Measurements from ENCODE around the gene RECQL5. TPM values are rescaled to one million over a fixed set of nuclear protein-coding genes. Genes with fewer than 3 reads are reported as not detected.
A peak's percentile ranks its signal among the peaks of the same experiment; 100 is the strongest.

RECQL5 gene
- total and polyA plus RNA-seq, 7 donors, result 5.1 to 30.1 (median 11.1) TPM

GRCh38 chr17:75676461-75676860 lies 9.5 kb upstream of the RECQL5 start:
- Histone ChIP-seq H3K4me1 (peaks cover 0 to 21% (median 14%) of the 10 kb centered on the region in 4 donors), H3K36me3 (peaks cover 7 to 63% (median 15%) of the 10 kb centered on the region in 4 donors), H3K4me3 (no peak overlapping the region), H3K27ac (no peak overlapping the region), H3K9me3 (no peaks in the 10 kb centered on the region), H3K27me3 (no peaks in the 10 kb centered on the region)
- TF ChIP-seq EP300 (IDR thresholded peaks at IDR 0.05) (no peak), POLR2AphosphoS5 (IDR thresholded peaks at IDR 0.05) (no peak), POLR2A (IDR thresholded peaks at IDR 0.05) (no peak)
- intact Hi-C loops (cut with DNase I), result no loop called here
- no peak for DNase-seq
- 68 to 86% methylated on average over 3 of the region's 3 CpGs for WGBS, 2 donors

DNA sequence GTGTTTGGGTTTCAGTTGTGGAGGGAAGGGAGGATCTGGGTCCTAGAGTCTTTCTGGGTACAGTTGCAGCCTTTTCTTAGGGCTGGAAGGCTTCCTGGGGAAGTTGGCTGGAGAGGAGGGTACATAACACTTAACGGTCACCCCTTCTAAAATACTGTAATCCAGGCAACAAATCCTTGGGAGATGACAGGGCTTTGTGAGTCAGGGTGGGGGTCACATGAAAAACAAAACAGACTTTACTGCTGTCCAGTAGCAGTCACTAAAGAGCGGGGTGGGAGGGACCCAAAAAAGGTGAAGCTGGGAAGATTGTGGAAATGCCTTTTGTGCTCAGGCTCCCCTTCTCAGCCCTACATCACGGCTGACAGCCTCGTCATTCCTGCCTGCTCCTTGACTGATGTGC lies 6.5 kb upstream of the RECQL5 start:
- Histone ChIP-seq H3K9me3 (no peaks in the 10 kb centered on the region), H3K27ac (no peak overlapping the region), H3K36me3 (peaks cover 10 to 76% (median 29%) of the 10 kb centered on the region in 4 donors), H3K4me3 (no peak overlapping the region), H3K4me1 (peaks cover 0 to 26% (median 9%) of the 10 kb centered on the region in 4 donors), H3K27me3 (no peaks in the 10 kb centered on the region)
- intact Hi-C loops (cut with DNase I), result no loop called here
- TF ChIP-seq POLR2A (IDR thresholded peaks at IDR 0.05) (no peak), POLR2AphosphoS5 (IDR thresholded peaks at IDR 0.05) (no peak), EP300 (IDR thresholded peaks at IDR 0.05) (no peak)
- TF ChIP-seq, protein P1, sequence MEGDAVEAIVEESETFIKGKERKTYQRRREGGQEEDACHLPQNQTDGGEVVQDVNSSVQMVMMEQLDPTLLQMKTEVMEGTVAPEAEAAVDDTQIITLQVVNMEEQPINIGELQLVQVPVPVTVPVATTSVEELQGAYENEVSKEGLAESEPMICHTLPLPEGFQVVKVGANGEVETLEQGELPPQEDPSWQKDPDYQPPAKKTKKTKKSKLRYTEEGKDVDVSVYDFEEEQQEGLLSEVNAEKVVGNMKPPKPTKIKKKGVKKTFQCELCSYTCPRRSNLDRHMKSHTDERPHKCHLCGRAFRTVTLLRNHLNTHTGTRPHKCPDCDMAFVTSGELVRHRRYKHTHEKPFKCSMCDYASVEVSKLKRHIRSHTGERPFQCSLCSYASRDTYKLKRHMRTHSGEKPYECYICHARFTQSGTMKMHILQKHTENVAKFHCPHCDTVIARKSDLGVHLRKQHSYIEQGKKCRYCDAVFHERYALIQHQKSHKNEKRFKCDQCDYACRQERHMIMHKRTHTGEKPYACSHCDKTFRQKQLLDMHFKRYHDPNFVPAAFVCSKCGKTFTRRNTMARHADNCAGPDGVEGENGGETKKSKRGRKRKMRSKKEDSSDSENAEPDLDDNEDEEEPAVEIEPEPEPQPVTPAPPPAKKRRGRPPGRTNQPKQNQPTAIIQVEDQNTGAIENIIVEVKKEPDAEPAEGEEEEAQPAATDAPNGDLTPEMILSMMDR (IDR thresholded peaks at IDR 0.05), result no peak
- 89% methylated on average over 4 of the region's 4 CpGs for WGBS, 2 donors
- DNase-seq, result no peak

GRCh38 chr17:75672011-75672410 lies 5.1 kb upstream of the RECQL5 start:
- Histone ChIP-seq H3K4me3 (no peak overlapping the region), H3K27me3 (no peaks in the 10 kb centered on the region), H3K36me3 (peaks cover 6 to 74% (median 29%) of the 10 kb centered on the region in 4 donors), H3K4me1 (peaks cover 0 to 35% (median 19%) of the 10 kb centered on the region in 4 donors), H3K27ac (no peak overlapping the region), H3K9me3 (no peaks in the 10 kb centered on the region)
- intact Hi-C loops (cut with DNase I), result no loop called here
- DNase-seq, result no peak
- TF ChIP-seq, protein P1 (IDR thresholded peaks at IDR 0.05), result no peak
- no peak for TF ChIP-seq EP300 (IDR thresholded peaks at IDR 0.05)
- TF ChIP-seq POLR2A (IDR thresholded peaks at IDR 0.05), result no peak
- no peak for TF ChIP-seq POLR2AphosphoS5 (IDR thresholded peaks at IDR 0.05)
- WGBS, 2 donors, result 95 to 97% methylated on average over 5 of the region's 5 CpGs

DNA sequence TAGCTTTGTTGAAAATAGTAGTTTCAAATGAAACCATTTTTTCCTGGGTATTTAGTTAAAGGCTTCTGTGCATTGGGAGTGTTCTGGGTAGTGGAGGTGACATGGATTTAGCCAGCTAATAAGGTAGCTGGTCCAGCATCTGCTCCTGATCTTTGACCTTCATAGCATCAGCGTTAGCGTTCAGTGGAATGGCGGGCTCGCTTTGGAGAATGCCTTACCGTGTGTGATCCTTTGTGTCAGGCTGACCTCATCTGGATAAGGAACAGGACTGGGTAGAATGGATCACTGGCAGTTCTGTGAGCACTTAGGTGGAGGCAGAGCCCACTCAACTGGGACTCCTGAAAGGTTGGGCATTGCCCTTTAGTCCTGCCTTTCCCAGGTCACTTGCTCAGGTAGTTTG lies 3.9 kb upstream of the RECQL5 start:
- H3K27me3 ChIP-seq, result no peaks in the 10 kb centered on the region
- H3K9me3 ChIP-seq, result no peaks in the 10 kb centered on the region
- 77 to 87% methylated on average over 5 of the region's 5 CpGs for WGBS, 2 donors
- H3K27ac ChIP-seq, result no peak overlapping the region
- H3K36me3 ChIP-seq, result peaks cover 6 to 66% (median 29%) of the 10 kb centered on the region in 4 donors
- no peak for DNase-seq
- H3K4me1 ChIP-seq, result peaks cover 0 to 44% (median 28%) of the 10 kb centered on the region in 4 donors
- intact Hi-C loops (cut with DNase I), result no loop called here
- no peak overlapping the region for H3K4me3 ChIP-seq
- TF ChIP-seq POLR2A (IDR thresholded peaks at IDR 0.05) (no peak), EP300 (IDR thresholded peaks at IDR 0.05) (no peak), POLR2AphosphoS5 (IDR thresholded peaks at IDR 0.05) (no peak)
- TF ChIP-seq, protein P1 (IDR thresholded peaks at IDR 0.05), result no peak

DNA sequence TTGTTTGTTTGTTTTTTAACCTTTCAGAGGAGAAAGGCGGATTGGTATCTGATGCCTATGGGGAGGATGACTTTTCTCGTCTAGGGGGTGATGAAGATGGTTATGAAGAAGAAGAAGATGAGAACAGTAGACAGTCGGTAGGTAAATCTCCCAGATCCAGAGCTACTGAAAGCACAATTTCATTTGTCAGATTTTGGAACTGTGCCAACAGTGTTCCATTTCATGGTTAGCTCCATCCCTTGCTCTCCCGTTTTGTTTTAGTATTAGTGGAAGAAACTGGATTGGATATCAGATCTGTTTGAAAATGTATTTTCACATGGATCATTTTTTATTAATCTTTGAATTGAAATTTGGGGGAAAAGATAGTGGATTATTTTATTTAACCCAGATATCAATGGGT lies 1.5 kb upstream of the RECQL5 start:
- WGBS, 2 donors, result 74 to 83% methylated on average over 4 of the region's 4 CpGs

DNA sequence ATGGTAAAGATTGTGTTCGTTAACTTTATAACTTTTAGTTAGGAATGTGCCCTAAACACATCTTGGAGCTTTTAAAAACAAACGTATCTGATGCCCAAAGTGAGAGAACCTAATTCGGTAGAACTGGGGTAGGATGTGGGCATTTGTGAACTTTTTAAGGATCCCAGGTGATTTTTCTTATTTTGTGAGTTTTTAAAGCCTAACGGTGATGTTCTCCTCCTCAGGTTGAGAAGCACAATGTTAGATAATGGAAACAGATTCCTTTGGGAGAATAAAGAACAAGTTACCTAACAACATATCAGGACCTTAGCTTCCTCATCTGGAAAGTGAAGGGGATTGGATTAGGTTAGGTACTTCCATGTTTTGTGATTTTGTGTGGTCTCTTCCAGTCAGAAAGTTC lies 871 bp upstream of the RECQL5 start:
- Histone ChIP-seq H3K4me3 (peak overlapping the region; percentile 73 to 86 (median 84)), H3K36me3 (peaks cover 6 to 52% (median 27%) of the 10 kb centered on the region in 4 donors), H3K4me1 (peaks cover 0 to 39% (median 26%) of the 10 kb centered on the region in 4 donors), H3K27ac (peak overlapping the region; percentile 81 to 90 (median 88)), H3K27me3 (no peaks in the 10 kb centered on the region), H3K9me3 (no peaks in the 10 kb centered on the region)
- 5 to 10% methylated on average over 4 of the region's 4 CpGs for WGBS, 2 donors
- DNase-seq, result no peak
- intact Hi-C loops (cut with DNase I), result loop anchor here (2.0 kb wide), 1 partner anchor 81 kb away; no protein-coding TSS in a partner anchor
- TF ChIP-seq, protein P1 (IDR thresholded peaks at IDR 0.05), result no peak
- TF ChIP-seq POLR2AphosphoS5 (IDR thresholded peaks at IDR 0.05) (no peak), EP300 (IDR thresholded peaks at IDR 0.05) (no peak), POLR2A (IDR thresholded peaks at IDR 0.05) (no peak)

More for the DNA sequence above, 1.5 kb upstream of the RECQL5 start:
- no peak for DNase-seq
- no peak for TF ChIP-seq POLR2AphosphoS5 (IDR thresholded peaks at IDR 0.05)
- TF ChIP-seq EP300 (IDR thresholded peaks at IDR 0.05), result no peak
- Histone ChIP-seq H3K36me3 (peaks cover 6 to 57% (median 30%) of the 10 kb centered on the region in 4 donors), H3K9me3 (no peaks in the 10 kb centered on the region), H3K4me3 (no peak overlapping the region), H3K4me1 (peaks cover 0 to 39% (median 26%) of the 10 kb centered on the region in 4 donors), H3K27ac (no peak overlapping the region), H3K27me3 (no peaks in the 10 kb centered on the region)
- intact Hi-C loops (cut with DNase I), result no loop called here

Measured in sigmoid colon (tissue), 7 donors.